Memory B cell (primary cell): ENCODE measurements around the gene BRINP1.

Experiments used
- ATAC-seq: fragments of 150-1000 bp; cut with Tn5 transposase; 2 replicates; pipeline ENCODE4 v1.10.0; 2021; ENCODE audit warnings: low read depth, mild to moderate bottlenecking, moderate library complexity
- DNase-seq, 2 donors: peaks; one replicate each; pipeline ENCODE4 v3.0.0; 2022; ENCODE audit warnings: low spot score in 2 of 2
- H3K27ac Mint-ChIP-seq: one replicate; pipeline ENCODE4 v1.8.0; 2022; ENCODE audit warnings: mild to moderate bottlenecking, moderate library complexity, mixed read lengths
- H3K27me3 Mint-ChIP-seq: one replicate; pipeline ENCODE4 v1.8.0; 2022; ENCODE audit warnings: mixed read lengths
- H3K36me3 Mint-ChIP-seq: one replicate; pipeline ENCODE4 v1.8.0; 2022; ENCODE audit warnings: mild to moderate bottlenecking, mixed read lengths
- H3K4me1 Mint-ChIP-seq: one replicate; pipeline ENCODE4 v1.8.0; 2022; ENCODE audit warnings: mixed read lengths
- H3K4me3 Mint-ChIP-seq: one replicate; pipeline ENCODE4 v1.8.0; 2022; ENCODE audit warnings: mild to moderate bottlenecking, moderate library complexity, mixed read lengths
- H3K9me3 Mint-ChIP-seq: one replicate; pipeline ENCODE4 v1.8.0; 2022; ENCODE audit warnings: mixed read lengths

Gene BRINP1, protein sequence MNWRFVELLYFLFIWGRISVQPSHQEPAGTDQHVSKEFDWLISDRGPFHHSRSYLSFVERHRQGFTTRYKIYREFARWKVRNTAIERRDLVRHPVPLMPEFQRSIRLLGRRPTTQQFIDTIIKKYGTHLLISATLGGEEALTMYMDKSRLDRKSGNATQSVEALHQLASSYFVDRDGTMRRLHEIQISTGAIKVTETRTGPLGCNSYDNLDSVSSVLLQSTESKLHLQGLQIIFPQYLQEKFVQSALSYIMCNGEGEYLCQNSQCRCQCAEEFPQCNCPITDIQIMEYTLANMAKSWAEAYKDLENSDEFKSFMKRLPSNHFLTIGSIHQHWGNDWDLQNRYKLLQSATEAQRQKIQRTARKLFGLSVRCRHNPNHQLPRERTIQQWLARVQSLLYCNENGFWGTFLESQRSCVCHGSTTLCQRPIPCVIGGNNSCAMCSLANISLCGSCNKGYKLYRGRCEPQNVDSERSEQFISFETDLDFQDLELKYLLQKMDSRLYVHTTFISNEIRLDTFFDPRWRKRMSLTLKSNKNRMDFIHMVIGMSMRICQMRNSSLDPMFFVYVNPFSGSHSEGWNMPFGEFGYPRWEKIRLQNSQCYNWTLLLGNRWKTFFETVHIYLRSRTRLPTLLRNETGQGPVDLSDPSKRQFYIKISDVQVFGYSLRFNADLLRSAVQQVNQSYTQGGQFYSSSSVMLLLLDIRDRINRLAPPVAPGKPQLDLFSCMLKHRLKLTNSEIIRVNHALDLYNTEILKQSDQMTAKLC

DNA sequence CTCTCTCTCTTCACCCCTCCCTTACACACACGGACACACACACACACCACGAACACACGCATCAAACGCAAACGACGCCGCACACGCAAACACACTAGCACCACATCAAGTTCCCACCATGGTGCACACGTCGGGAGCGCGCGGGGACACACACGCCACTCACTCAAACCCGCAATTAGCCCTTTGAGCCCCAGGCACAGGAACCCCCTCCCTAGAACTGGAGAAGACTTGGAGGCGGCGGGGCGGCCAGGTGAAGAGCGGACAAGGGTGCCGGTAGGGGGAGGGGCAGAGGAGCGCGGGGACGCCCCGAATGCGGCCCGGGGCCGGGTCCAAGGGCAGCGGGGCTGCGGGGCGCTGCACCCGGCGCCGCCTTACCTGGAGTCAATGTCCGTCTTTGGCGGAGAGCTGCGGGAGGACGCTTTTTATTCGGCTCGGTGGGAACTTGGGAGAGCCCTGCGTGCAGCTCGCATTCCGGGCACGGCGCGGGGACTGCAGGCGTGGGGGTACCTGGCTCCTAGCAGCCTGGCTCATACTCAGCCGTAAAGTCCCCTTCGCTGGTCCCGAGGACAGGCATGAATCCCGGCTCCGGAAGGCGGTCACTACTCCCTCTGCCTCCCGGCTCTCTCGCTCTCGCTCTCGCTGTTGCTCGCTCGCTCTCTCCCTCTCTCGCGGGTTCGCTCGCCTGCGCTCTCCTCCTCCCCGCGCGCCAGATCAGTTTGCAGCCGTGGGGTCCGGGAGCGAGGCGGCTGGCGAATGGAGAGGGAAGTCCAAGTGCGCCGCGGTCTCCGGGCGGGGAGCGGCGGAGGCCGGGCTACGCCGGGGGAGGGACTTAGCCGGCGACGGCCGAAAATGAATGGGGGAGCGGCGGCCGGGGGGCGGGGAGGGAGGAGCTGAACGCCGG lies at the start of gene BRINP1:
Gene BRINP1 (minus strand): TSS at position 755 of the 901 bp plus-strand sequence. CDS start 56,080 bp downstream, outside the sequence.
- ATAC-seq = no peak
- DNase-seq = no peak
- no peak within 1 kb of the TSS for H3K27ac Mint-ChIP-seq
- H3K4me1 Mint-ChIP-seq = peaks cover 3% of the 10 kb centered on the region
- H3K36me3 Mint-ChIP-seq = no peaks in the 10 kb centered on the region
- peaks cover 30% of the 10 kb centered on the region for H3K27me3 Mint-ChIP-seq
- H3K9me3 Mint-ChIP-seq = peaks cover 8% of the 10 kb centered on the region
- H3K4me3 Mint-ChIP-seq = no peak within 1 kb of the TSS

DNA sequence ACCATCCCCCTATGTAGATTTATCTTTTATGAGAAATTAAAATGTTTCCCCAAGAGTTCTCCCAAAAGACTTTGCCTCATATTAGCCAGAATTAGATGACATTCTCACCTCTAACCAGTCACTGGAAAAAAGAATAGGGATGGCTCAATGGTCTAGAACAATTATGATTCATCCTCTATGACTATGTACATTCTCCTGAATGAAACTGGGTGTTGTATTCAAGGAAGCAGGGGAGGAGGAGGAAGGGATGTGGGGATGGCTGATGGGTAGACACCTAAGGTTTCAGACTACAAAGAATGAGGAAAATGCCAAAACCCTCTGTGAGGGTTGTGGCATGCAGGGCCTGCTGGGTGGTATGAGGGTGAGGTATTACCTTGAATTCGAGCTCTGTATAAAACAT lies 49.5 kb upstream of the BRINP1 start:
- Mint-ChIP-seq H3K9me3 (no peaks in the 10 kb centered on the region), H3K4me3 (no peak overlapping the region), H3K36me3 (no peaks in the 10 kb centered on the region), H3K27me3 (no peaks in the 10 kb centered on the region), H3K4me1 (no peaks in the 10 kb centered on the region), H3K27ac (no peak overlapping the region)
- ATAC-seq (no peak), DNase-seq (no peak)

- H3K27me3 Mint-ChIP-seq = no peaks in the 10 kb centered on the region
- no peak for DNase-seq
- no peaks in the 10 kb centered on the region for H3K9me3 Mint-ChIP-seq
- ATAC-seq = no peak
- H3K4me1 Mint-ChIP-seq = no peaks in the 10 kb centered on the region
- no peak overlapping the region for H3K4me3 Mint-ChIP-seq
- H3K36me3 Mint-ChIP-seq = no peaks in the 10 kb centered on the region
- no peak overlapping the region for H3K27ac Mint-ChIP-seq
Measured at GRCh38 chr9:119416793-119417192, 47.6 kb upstream of the BRINP1 start.

- no peak for DNase-seq
- Mint-ChIP-seq H3K27ac (no peak overlapping the region), H3K4me3 (no peak overlapping the region), H3K4me1 (no peaks in the 10 kb centered on the region), H3K9me3 (no peaks in the 10 kb centered on the region), H3K36me3 (no peaks in the 10 kb centered on the region), H3K27me3 (no peaks in the 10 kb centered on the region)
- no peak for ATAC-seq
Measured at GRCh38 chr9:119412399-119412798, 43.2 kb upstream of the BRINP1 start.

- Mint-ChIP-seq H3K27ac (no peak overlapping the region), H3K9me3 (peaks cover 2% of the 10 kb centered on the region), H3K4me3 (no peak overlapping the region), H3K4me1 (no peaks in the 10 kb centered on the region), H3K27me3 (no peaks in the 10 kb centered on the region), H3K36me3 (no peaks in the 10 kb centered on the region)
- ATAC-seq (no peak), DNase-seq (no peak)
Measured at GRCh38 chr9:119409552-119409951, 40.3 kb upstream of the BRINP1 start.

- no peak overlapping the region for H3K27ac Mint-ChIP-seq
- H3K4me3 Mint-ChIP-seq = no peak overlapping the region
- H3K36me3 Mint-ChIP-seq = no peaks in the 10 kb centered on the region
- H3K4me1 Mint-ChIP-seq = no peaks in the 10 kb centered on the region
- peaks cover 2% of the 10 kb centered on the region for H3K9me3 Mint-ChIP-seq
- peaks cover 6% of the 10 kb centered on the region for H3K27me3 Mint-ChIP-seq
- DNase-seq = no peak
- ATAC-seq = no peak
Measured at GRCh38 chr9:119400606-119401005, 31.4 kb upstream of the BRINP1 start.

GRCh38 chr9:119398350-119398749 lies 29.1 kb upstream of the BRINP1 start:
- ATAC-seq = no peak
- Mint-ChIP-seq H3K27me3 (peaks cover 4% of the 10 kb centered on the region), H3K27ac (no peak overlapping the region), H3K36me3 (no peaks in the 10 kb centered on the region), H3K9me3 (peaks cover 1% of the 10 kb centered on the region), H3K4me3 (no peak overlapping the region), H3K4me1 (no peaks in the 10 kb centered on the region)
- no peak for DNase-seq

DNA sequence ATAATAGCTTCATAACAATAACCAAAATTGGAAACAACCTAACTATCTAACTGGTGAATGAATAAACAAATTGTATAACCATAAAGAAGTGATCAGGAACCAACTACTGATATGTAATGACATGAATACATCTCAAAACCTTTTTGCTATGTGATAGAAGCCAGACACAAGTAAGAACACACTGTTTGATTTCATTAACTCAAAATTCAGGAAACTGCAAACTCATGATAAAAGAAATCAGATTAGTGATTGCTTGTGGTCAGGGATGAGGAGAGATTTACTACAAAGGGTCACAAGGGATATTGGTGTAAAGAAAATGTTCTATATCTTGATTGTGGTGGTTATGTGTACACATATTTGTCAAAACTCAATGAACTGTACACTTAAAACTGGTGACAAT lies 22.6 kb upstream of the BRINP1 start:
- Mint-ChIP-seq H3K36me3 (no peaks in the 10 kb centered on the region), H3K9me3 (peaks cover 1% of the 10 kb centered on the region), H3K4me3 (no peak overlapping the region), H3K27ac (no peak overlapping the region), H3K4me1 (no peaks in the 10 kb centered on the region), H3K27me3 (no peaks in the 10 kb centered on the region)
- DNase-seq = no peak
- no peak for ATAC-seq

DNA sequence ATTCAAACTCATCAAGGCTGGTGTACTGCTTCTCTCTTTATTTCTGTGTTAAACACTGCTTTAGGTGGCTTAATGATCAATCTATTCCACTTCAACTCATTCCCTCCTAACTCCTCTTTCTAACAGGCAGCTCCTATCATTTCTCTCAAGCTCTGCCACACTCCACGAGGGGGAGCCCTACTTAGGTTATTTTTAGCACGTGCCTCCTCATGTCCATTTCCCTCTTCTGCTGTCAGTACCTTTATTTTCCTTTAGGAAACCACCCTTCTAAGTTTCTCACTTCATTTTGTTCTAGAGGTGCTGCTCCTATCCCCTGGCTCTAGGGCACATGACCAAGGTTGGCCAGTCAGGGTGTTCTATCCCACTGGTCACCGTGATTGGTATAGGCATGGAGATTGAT lies 6.7 kb upstream of the BRINP1 start:
- no peak overlapping the region for H3K4me3 Mint-ChIP-seq
- H3K27ac Mint-ChIP-seq = no peak overlapping the region
- H3K4me1 Mint-ChIP-seq = no peaks in the 10 kb centered on the region
- ATAC-seq (no peak), DNase-seq (no peak)
- H3K9me3 Mint-ChIP-seq = peaks cover 4% of the 10 kb centered on the region
- no peaks in the 10 kb centered on the region for H3K36me3 Mint-ChIP-seq
- H3K27me3 Mint-ChIP-seq = peaks cover 18% of the 10 kb centered on the region

GRCh38 chr9:119372951-119373350 lies 3.7 kb upstream of the BRINP1 start:
- no peak overlapping the region for H3K4me3 Mint-ChIP-seq
- no peak for DNase-seq
- H3K36me3 Mint-ChIP-seq = no peaks in the 10 kb centered on the region
- H3K4me1 Mint-ChIP-seq = peaks cover 3% of the 10 kb centered on the region
- H3K27ac Mint-ChIP-seq = no peak overlapping the region
- H3K27me3 Mint-ChIP-seq = peaks cover 23% of the 10 kb centered on the region
- peaks cover 8% of the 10 kb centered on the region for H3K9me3 Mint-ChIP-seq
- no peak for ATAC-seq

DNA sequence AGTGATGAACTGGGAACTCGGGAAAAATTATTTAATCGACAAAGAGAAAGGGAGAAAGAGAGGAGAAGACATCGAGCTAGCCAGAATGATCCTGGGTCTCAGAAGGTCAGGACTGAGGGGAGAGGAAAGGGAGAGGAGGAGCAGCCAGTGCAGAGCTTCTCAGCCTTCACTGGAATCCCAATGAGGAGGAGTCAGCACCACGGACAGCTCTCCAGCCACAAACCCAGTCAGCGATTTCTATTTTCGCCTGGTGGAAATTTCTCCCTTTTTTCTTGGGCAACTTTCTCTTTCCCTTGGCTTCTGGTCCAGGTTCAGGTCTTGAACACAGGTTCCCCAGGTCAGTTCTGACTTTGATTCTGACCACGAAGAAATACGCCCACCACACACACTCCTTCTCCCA lies 1.6 kb upstream of the BRINP1 start:
- Mint-ChIP-seq H3K36me3 (no peaks in the 10 kb centered on the region), H3K9me3 (peaks cover 8% of the 10 kb centered on the region), H3K4me3 (no peak overlapping the region), H3K27me3 (peaks cover 27% of the 10 kb centered on the region), H3K4me1 (peaks cover 3% of the 10 kb centered on the region), H3K27ac (no peak overlapping the region)
- ATAC-seq (no peak), DNase-seq (no peak)

GRCh38 chr9:119369680-119370366 lies 588 bp upstream of the BRINP1 start:
- peaks cover 8% of the 10 kb centered on the region for H3K9me3 Mint-ChIP-seq
- ATAC-seq (no peak), DNase-seq (no peak)

DNA sequence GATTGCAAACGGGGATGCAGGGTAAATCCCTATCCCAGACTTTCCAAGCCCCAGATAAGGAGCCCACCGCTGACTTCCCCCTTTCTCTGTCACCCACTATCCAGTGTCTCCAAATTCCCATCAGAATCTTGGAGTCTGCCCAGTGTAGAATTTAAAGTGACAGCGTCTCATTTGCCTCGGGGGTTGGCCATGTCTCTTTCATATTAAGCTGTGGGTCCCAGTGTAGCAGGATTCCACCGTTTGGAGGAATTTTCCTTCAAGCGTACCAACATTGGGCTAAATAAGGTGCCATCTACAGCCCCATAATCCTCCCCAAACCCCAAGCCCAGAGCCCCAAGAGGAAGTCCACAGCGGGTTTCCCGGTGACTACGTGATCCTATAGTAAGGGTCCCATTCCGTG lies 1.1 kb downstream of the BRINP1 start:
- Mint-ChIP-seq H3K9me3 (peaks cover 6% of the 10 kb centered on the region), H3K36me3 (no peaks in the 10 kb centered on the region), H3K27me3 (peaks cover 29% of the 10 kb centered on the region), H3K4me1 (peaks cover 3% of the 10 kb centered on the region), H3K4me3 (no peak overlapping the region), H3K27ac (no peak overlapping the region)
- no peak for ATAC-seq
- no peak for DNase-seq

More at GRCh38 chr9:119369680-119370366, 588 bp upstream of the BRINP1 start:
- H3K4me1 Mint-ChIP-seq = peaks cover 3% of the 10 kb centered on the region
- no peak overlapping the region for H3K4me3 Mint-ChIP-seq
- H3K27me3 Mint-ChIP-seq = peaks cover 27% of the 10 kb centered on the region
- H3K36me3 Mint-ChIP-seq = no peaks in the 10 kb centered on the region
- H3K27ac Mint-ChIP-seq = no peak overlapping the region
